KOPT-K1 (cell line): ENCODE results near the gene STMND1.

Experiments used
- H3K27ac ChIP-seq: fragments of 200-600 bp; sonication (generic); 2 replicates; pipeline ENCODE4 v1.5.1; 2016; ENCODE audit warnings: antibody characterized with exemption, mild to moderate bottlenecking, low read depth, low read length; ENCODE audit not compliant: poor library complexity, severe bottlenecking
- H3K36me3 ChIP-seq: fragments of 200-600 bp; sonication (generic); 2 replicates; pipeline ENCODE4 v1.5.1; 2017; ENCODE audit warnings: antibody characterized with exemption, mild to moderate bottlenecking, low read length, moderate library complexity; ENCODE audit not compliant: insufficient read depth
- H3K9me3 ChIP-seq: fragments of 200-600 bp; sonication (generic); 2 replicates; pipeline ENCODE4 v1.5.1; 2017; ENCODE audit warnings: antibody characterized with exemption, low read length, mild to moderate bottlenecking; ENCODE audit not compliant: insufficient read depth, poor library complexity, severe bottlenecking

Gene STMND1

DNA sequence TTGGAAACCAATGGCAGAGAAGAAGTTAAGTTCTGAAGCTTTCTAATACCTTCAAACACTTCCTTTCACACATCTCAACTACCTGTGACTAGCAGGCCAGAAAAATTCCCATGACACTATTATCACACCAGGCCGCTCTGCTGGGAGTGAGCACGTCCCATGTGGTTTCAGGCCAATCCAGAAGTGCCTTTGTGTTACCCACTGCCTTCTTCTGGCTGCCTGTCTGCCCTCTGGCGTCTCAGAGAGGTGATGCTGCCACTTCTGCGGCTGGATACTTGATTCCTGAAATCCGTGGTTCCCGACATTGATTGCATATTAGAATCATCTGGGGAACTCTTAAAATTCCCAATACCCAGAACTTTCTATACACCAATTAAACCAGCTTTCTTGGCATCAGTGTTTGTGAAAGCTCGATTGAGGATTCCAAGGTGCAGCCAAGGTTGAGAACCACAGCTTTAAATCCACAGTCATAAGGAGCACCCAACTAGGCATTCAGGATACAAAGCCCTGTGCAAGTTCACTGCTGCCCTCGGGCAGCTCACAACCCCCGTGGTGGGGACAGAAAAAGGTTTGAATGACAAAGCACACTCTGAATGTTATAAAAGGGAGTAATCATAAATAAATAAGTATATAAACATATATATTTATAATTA is 65.6 kb downstream of the STMND1 start:
- H3K9me3 ChIP-seq: no peaks in the 10 kb centered on the region
- no peaks in the 10 kb centered on the region for H3K36me3 ChIP-seq
- H3K27ac ChIP-seq: no peak overlapping the region

DNA sequence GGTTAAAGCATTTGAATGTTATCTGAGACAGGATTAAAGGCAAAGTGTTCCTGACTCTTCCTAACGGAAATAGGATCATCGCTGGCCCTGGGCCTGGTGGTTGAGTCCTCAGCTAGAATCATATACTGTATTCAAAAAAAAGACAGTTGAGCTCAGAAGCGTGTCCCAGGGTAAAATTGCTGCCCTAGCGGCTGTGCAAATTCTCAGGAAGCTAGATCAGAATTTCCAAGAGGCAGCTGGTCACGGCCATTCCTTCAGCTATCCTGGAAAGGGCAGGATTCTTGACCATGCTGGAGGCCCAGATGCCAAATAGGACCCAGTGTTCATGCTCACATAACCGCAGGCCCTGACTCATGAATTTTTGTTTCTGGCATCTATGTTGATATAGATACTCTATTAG is 67.4 kb downstream of the STMND1 start:
- no peak overlapping the region for H3K27ac ChIP-seq
- no peaks in the 10 kb centered on the region for H3K9me3 ChIP-seq
- H3K36me3 ChIP-seq: no peaks in the 10 kb centered on the region

DNA sequence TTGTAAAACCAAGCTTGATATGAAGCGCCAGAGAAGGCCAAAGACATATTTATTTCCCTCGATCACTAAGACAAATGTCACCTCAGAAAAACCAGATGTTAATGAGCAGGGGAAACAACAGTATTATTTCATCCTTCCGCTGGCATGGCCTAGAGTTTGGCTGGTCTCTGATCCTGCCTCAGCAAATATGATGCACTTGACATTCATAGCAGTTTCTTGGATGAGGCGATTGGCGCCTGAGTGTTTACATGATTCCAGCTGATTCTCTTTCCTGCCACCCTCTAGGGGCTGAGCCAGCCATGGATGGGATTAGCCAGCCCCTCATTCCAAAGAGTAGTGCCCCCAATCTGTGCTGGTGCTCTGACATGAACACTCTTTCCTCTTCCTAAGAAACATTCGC is 67.9 kb downstream of the STMND1 start:
- H3K36me3 ChIP-seq: no peaks in the 10 kb centered on the region

DNA sequence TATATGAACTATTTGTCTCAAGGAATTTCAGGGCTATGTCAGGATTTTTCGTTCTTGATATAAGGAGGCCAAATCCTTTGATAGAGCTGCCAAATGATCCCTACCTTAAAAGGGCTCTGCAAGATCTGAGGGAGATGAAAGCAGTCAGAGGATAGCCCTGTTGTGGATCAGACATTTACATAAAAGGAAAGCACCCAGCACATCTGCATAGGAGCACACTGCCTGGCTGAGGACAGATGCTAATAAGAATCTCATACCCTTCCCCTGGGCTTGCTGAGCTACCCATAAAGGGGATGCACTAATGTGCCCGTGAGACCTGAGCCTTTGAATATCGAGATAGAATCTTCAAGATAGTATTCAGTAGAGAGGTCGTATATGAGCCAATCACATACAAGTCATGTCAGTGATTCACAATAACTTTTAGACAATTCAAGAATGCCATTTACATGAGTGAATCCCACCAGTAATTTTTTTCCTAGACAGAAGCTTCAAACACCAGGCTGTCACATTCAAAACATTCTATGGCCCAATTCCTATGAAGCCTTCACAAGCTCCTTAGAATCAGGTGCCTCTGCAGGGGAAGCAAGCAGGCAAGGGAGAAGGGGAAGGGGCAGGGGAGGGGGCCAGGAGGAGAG is 71.1 kb downstream of the STMND1 start:
- H3K9me3 ChIP-seq: no peaks in the 10 kb centered on the region
- no peaks in the 10 kb centered on the region for H3K36me3 ChIP-seq
- H3K27ac ChIP-seq: no peak overlapping the region

More for the DNA sequence above, 67.9 kb downstream of the STMND1 start:
- Histone ChIP-seq H3K27ac (no peak overlapping the region), H3K9me3 (no peaks in the 10 kb centered on the region)

GRCh38 chr6:17178326-17178725 is 76.5 kb downstream of the STMND1 start:
- Histone ChIP-seq H3K9me3 (no peaks in the 10 kb centered on the region), H3K27ac (no peak overlapping the region), H3K36me3 (no peaks in the 10 kb centered on the region)

- Histone ChIP-seq H3K36me3 (no peaks in the 10 kb centered on the region), H3K27ac (no peak overlapping the region), H3K9me3 (no peaks in the 10 kb centered on the region)
Observed at GRCh38 chr6:17178754-17179529, 77.1 kb downstream of the STMND1 start.

GRCh38 chr6:17179530-17180073 is 77.8 kb downstream of the STMND1 start:
- H3K27ac ChIP-seq: no peak overlapping the region
- no peaks in the 10 kb centered on the region for H3K9me3 ChIP-seq
- H3K36me3 ChIP-seq: no peaks in the 10 kb centered on the region
